A549 (cell line): ENCODE measurements around the gene PRR7. TPM values are rescaled to one million over a fixed set of nuclear protein-coding genes. Genes with fewer than 3 reads are reported as not detected.

Source experiments
- ATAC-seq, 2 experiments: fragments of 200-7000 bp in 1 of 2; fragments of >200 bp in 1 of 2; cut with Nextera tagmentation in 1 of 2; cut with Tn5 transposase in 1 of 2; 3 replicates each; pipeline versions ENCODE4 v1.8.0 to v1.9.1; 2018 to 2020; ENCODE audit warnings: mild to moderate bottlenecking in 1 of 2, moderate library complexity in 1 of 2
- CTCF ChIA-PET: fragments of 300-600 bp; sonication (Branson Sonifier 250); formaldehyde crosslinking; extraction: SDS; loops from one replicate; lab custom pipeline; 2021; ENCODE audit warnings: antibody characterized with exemption, inconsistent platforms; lab: Yijun Ruan, JAX
- POLR2A ChIA-PET: fragments of 350-600 bp; formaldehyde crosslinking; extraction: SDS; loops from one replicate; lab custom pipeline; 2021; ENCODE audit warnings: antibody characterized with exemption, inconsistent platforms; lab: Yijun Ruan, JAX
- DNase-seq, 2 experiments: peaks; one replicate each; pipeline versions ENCODE4 v3.0.0 to v3.0.0-alpha.2; 2011 to 2016; ENCODE audit warnings: low read depth in 1 of 2, low spot score in 1 of 2
- FAIRE-seq: peaks from 2 replicates; lab custom pipeline; 2011; peaks lifted over from hg19 to GRCh38; lab: Jason Lieb, UNC
- H3K27ac ChIP-seq, 2 experiments: fragments of >200 bp; sonication (Bioruptor Twin); formaldehyde crosslinking; 3 replicates each; pipeline ENCODE4 v1.5.1; 2016 to 2017
- H3K4me1 ChIP-seq: fragments of >200 bp; sonication (Bioruptor Twin); formaldehyde crosslinking; 3 replicates; pipeline ENCODE4 v1.6.1; 2016
- H3K4me2 ChIP-seq: fragments of >200 bp; sonication (Bioruptor Twin); formaldehyde crosslinking; 3 replicates; pipeline ENCODE4 v1.6.1; 2016
- H3K4me3 ChIP-seq: fragments of >200 bp; sonication (Bioruptor Twin); formaldehyde crosslinking; 3 replicates; pipeline ENCODE4 v1.5.1; 2016
- H3K9me3 ChIP-seq: fragments of >200 bp; sonication (Bioruptor Twin); formaldehyde crosslinking; 3 replicates; pipeline ENCODE4 v1.6.1; 2016
- ATOH8 ChIP-seq: fragments of 250-450 bp; sonication (Bioruptor Pico); IDR thresholded peaks from 2 replicates; pipeline ENCODE4 v1.5.0; 2020; ENCODE audit warnings: low read depth, mild to moderate bottlenecking, moderate library complexity
- BHLHE40 ChIP-seq: IDR thresholded peaks from 2 replicates; pipeline ENCODE4 v1.6.1; 2012; ENCODE audit warnings: low read depth, low read length, inconsistent platforms
- E2F6 ChIP-seq: IDR thresholded peaks from 2 replicates; pipeline ENCODE4 v1.6.1; 2012; ENCODE audit warnings: low read depth, borderline replicate concordance
- EP300 ChIP-seq, 2 experiments: fragments of >200 bp; sonication (Bioruptor Twin); formaldehyde crosslinking; IDR thresholded peaks; 2 replicates in 1 of 2; 3 replicates in 1 of 2; pipeline ENCODE4 v1.6.1; 2016 to 2017
- FOSB ChIP-seq: fragments of 250-450 bp; sonication (Bioruptor Pico); IDR thresholded peaks from 2 replicates; pipeline ENCODE4 v1.5.0; 2020; ENCODE audit warnings: mild to moderate bottlenecking, moderate library complexity
- FOSL2 ChIP-seq, 2 experiments: fragments of 450-650 bp in 1 of 2; fragments of >200 bp in 1 of 2; sonication (Bioruptor Twin) in 1 of 2; formaldehyde crosslinking; IDR thresholded peaks; 2 replicates each; pipeline versions ENCODE4 v1.5.0 to v1.6.1; 2016 to 2020; ENCODE audit warnings: mild to moderate bottlenecking in 1 of 2, moderate library complexity in 1 of 2
- FOXS1 ChIP-seq: fragments of 250-450 bp; sonication (Bioruptor Pico); IDR thresholded peaks from 2 replicates; pipeline ENCODE4 v1.5.0; 2020; ENCODE audit warnings: mild to moderate bottlenecking, moderate library complexity
- HOXB5 ChIP-seq: fragments of 250-450 bp; sonication (Bioruptor Pico); IDR thresholded peaks from 2 replicates; pipeline ENCODE4 v1.5.0; 2020; ENCODE audit warnings: mild to moderate bottlenecking, moderate library complexity
- JUN ChIP-seq, 2 experiments: fragments of >200 bp; sonication (Bioruptor Twin); formaldehyde crosslinking; IDR thresholded peaks; 2 replicates in 1 of 2; 3 replicates in 1 of 2; pipeline ENCODE4 v1.6.1; 2016 to 2017
- MAX ChIP-seq: IDR thresholded peaks from 2 replicates; pipeline ENCODE4 v1.6.1; 2012
- PBX3 ChIP-seq: IDR thresholded peaks from 2 replicates; pipeline ENCODE4 v1.6.1; 2012
- PHF8 ChIP-seq: fragments of 200-600 bp; sonication (generic); IDR thresholded peaks from 2 replicates; pipeline ENCODE4 v1.6.1; 2016; ENCODE audit warnings: low read depth, mild to moderate bottlenecking, antibody characterized with exemption, moderate library complexity, borderline replicate concordance
- POLR2A ChIP-seq: IDR thresholded peaks from 2 replicates; pipeline ENCODE4 v1.6.1; 2012; ENCODE audit warnings: mild to moderate bottlenecking, low read length
- SREBF2 ChIP-seq: fragments of 450-650 bp; IDR thresholded peaks from 2 replicates; pipeline ENCODE4 v1.6.1; 2014; ENCODE audit warnings: mild to moderate bottlenecking, moderate library complexity
- TFCP2L1 ChIP-seq: fragments of 250-450 bp; sonication (Bioruptor Pico); IDR thresholded peaks from 2 replicates; pipeline ENCODE4 v1.5.0; 2021; ENCODE audit warnings: mild to moderate bottlenecking
- TP53 ChIP-seq: fragments of 250-450 bp; sonication (Bioruptor Pico); IDR thresholded peaks from 2 replicates; pipeline ENCODE4 v1.5.0; 2021; ENCODE audit warnings: mild to moderate bottlenecking, moderate library complexity
- ZSCAN20 ChIP-seq: fragments of 250-450 bp; sonication (Bioruptor Pico); IDR thresholded peaks from 2 replicates; pipeline ENCODE4 v1.8.0; 2022; ENCODE audit warnings: mild to moderate bottlenecking, moderate library complexity
- WGBS: methylation state at CpG from one replicate; pipeline ENCODE4 v1.1.6; 2017; ENCODE audit errors: missing lambda C conversion rate; 5-methylcytosine and 5-hydroxymethylcytosine counted together
- polyA minus RNA-seq: library from RNA; depleted of rRNA, polyadenylated mRNA; stranded (reverse); fragments of >200 nt; gene quantifications from 2 replicates; pipeline ENCODE4 v1.2.3, GENCODE V29; 2011; rRNA and poly(A)+ RNA removed
- polyA plus RNA-seq, 4 experiments: library from polyadenylated mRNA; depleted of rRNA in 3 of 4; stranded (reverse); fragments of >200 nt; fragmentation: RNase III in 1 of 4; extraction: RNeasy Plus Mini Kit Qiagen cat#74134 plus additional on column Dnase treatment in 1 of 4; gene quantifications; 2 replicates in 3 of 4; 3 replicates in 1 of 4; pipeline ENCODE4 v1.2.3, GENCODE V29; 2011 to 2017

The PRR7 gene
- polyA plus RNA-seq (2011; rRNA removed) (1.8 and 2.2 TPM in 2 replicates), polyA plus RNA-seq (2017; fragmentation: RNase III; extraction: RNeasy Plus Mini Kit Qiagen cat#74134 plus additional on column Dnase treatment) (11.0 to 12.1 TPM (median 11.2 TPM) in 3 replicates), polyA minus RNA-seq (0.58 and 0.95 TPM in 2 replicates)
- 25.9 and 43.4 TPM in 2 replicates for polyA plus RNA-seq (2012; cell fraction: cytosol; rRNA removed)
- 39.8 and 85.8 TPM in 2 replicates for polyA plus RNA-seq (2012; cell fraction: nucleus; rRNA removed)

- CTCF ChIA-PET = interaction anchor here (1.2 to 25.5 kb wide), 8 partner anchors 7 to 76 kb away, joined by 4 to 871 read pairs (median 78); partner anchors contain the start of genes F12, GRK6, PDLIM7 and PFN3
- no peaks in the 10 kb centered on the region for H3K9me3 ChIP-seq
- 21% methylated on average over 12 of the region's 89 CpGs for WGBS
- POLR2A ChIA-PET = interaction anchor here (0.7 to 3.5 kb wide), 7 partner anchors 8 to 313 kb away, joined by 3 to 41 read pairs (median 3); partner anchors contain the start of gene GRK6
- H3K27ac ChIP-seq = peak within 1 kb of the TSS; percentile 95 to 98
- DNase-seq (peak; percentile 73 to 85), ATAC-seq (peak; percentile 39 to 43)
- no peak for TF ChIP-seq ZSCAN20
- TF ChIP-seq FOSL2 (IDR thresholded peaks at IDR 0.05) = no peak
- TF ChIP-seq FOSL2 (CRISPR knock-in tag; IDR thresholded peaks at IDR 0.05) = 0 out of 2 replicates have a peak, but pooled peaks have one; percentile 9
- TF ChIP-seq TFCP2L1 (CRISPR knock-in tag) = 0 out of 2 replicates have a peak, but pooled peaks have one; percentile 74
- TF ChIP-seq TP53 = peak; percentile 57; the same call in 1 of the 2 replicates
- peak; percentile 6 for TF ChIP-seq PBX3
- TF ChIP-seq ATOH8 (CRISPR knock-in tag) = peak; percentile 50; the same call in 1 of the 2 replicates
- TF ChIP-seq HOXB5 (CRISPR knock-in tag) = peak; percentile 82
- no peak for TF ChIP-seq EP300 (IDR thresholded peaks at IDR 0.05)
- TF ChIP-seq MAX = peak; percentile 56
- TF ChIP-seq BHLHE40 = no peak
- TF ChIP-seq JUN (IDR thresholded peaks at IDR 0.05) = peak in 1 of 2 experiments; percentile 52; a peak in 4 of 5 replicates
- TF ChIP-seq PHF8 = 0 out of 2 replicates have a peak, but pooled peaks have one; percentile 32
- 0 out of 2 replicates have a peak, but pooled peaks have one; percentile 28 for TF ChIP-seq FOSB (CRISPR knock-in tag)
- TF ChIP-seq POLR2A = peak; percentile 18; the same call in 1 of the 2 replicates
- TF ChIP-seq E2F6 = no peak
- TF ChIP-seq, all 56 proteins: peak for 11
- H3K4me3 ChIP-seq = peak within 1 kb of the TSS; percentile 86
- no peak for FAIRE-seq
- peaks cover 21% of the 10 kb centered on the region for H3K4me1 ChIP-seq
- H3K4me2 ChIP-seq = peak within 1 kb of the TSS; percentile 96
Observed at GRCh38 chr5:177446200-177447065, at the start of gene PRR7. TSS of gene PRR7 (plus strand) at chr5:177446814. CDS start at chr5:177455068, 8,254 bp downstream.

GRCh38 chr5:177397875-177398390 lies 48.7 kb upstream of the PRR7 start:
- Histone ChIP-seq H3K27ac (no peak overlapping the region), H3K9me3 (no peaks in the 10 kb centered on the region), H3K4me3 (no peak overlapping the region), H3K4me1 (peaks cover 5% of the 10 kb centered on the region; the same call in 1 of the 3 replicates), H3K4me2 (no peak overlapping the region)
- ChIA-PET CTCF (interaction anchor here (1.3 to 43.1 kb wide), 4 partner anchors 18 to 103 kb away, joined by 3 to 1107 read pairs (median 183); partner anchors contain the start of genes PRR7 and SLC34A1), POLR2A (no interaction called here)
- no peak for TF ChIP-seq SREBF2
- no peak for TF ChIP-seq FOXS1 (CRISPR knock-in tag)
- WGBS = 71% methylated on average over 13 of the region's 16 CpGs
- no peak for FAIRE-seq
- no peak for ATAC-seq
- no peak for DNase-seq
